Stimulated activated CD8-positive, alpha-beta memory T cell treated with anti-CD3 and anti-CD28 coated beads, Interleukin-2, amount 100 ng/mL, for 48 hours (primary cell): ENCODE results near the gene ZNF562.

Experiments
- DNase-seq, 2 donors: peaks; one replicate each; pipeline ENCODE4 v3.0.0-alpha.2; 2020; ENCODE audit warnings: low read depth in 2 of 2

The ZNF562 gene

DNA sequence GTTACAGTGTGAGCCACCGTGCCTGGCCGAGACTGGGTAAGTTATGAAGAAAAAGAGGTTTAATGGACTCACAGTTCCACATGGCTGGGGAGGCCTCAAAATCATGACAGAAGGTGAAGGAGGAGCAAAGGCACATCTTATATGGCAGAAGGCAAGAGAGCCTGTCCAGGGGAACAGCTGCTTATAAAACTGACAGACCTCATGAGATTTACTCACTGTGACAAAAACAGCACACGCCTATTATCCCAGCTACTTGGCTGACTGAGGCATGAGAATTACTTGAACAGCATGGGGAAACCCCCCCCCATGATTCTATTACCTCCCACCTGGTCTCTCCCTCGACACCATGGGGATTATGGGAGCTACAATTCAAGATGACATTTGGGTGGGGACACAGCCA, 30.4 kb downstream of the ZNF562 start:
- DNase-seq, result no peak

DNA sequence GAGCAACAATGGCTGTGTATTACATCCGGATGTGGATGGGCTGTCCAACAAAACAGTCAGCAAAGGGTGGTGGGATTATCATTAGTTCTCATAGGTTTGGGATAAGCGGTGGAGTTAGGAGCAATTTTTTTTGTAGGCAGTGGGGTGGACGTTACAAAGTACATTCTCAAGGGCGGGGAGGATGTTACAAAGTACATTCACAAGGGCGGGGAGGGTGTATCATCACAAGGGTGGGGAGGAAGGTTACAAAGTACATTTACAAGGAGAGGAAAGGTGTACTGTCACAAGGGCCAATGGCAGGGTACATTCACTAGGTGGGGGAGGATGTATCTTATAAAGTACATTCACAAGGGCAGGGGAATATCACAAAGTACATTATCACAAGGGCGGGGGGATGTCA, 33.1 kb downstream of the ZNF562 start:
- no peak for DNase-seq

DNA sequence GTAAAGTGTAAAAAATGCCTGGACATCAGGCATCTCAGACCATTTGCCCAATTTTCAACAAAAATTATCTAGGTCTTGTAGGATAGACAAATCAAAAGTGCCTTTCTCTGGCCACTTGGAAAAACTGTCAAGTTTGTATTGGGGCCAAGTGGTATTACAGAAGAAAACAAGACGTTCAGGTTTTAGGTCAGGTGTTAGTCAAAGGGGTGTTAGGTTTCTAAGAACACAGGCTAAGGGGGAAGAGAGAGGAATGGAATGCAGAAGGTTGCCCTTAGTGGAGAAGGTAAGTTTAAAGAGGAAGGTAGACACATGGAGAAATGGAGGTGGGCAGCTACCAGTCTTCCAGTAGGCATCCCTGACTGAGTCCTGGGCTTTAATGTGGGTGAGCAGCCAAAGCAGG, 33.9 kb downstream of the ZNF562 start:
- DNase-seq, result no peak

DNA sequence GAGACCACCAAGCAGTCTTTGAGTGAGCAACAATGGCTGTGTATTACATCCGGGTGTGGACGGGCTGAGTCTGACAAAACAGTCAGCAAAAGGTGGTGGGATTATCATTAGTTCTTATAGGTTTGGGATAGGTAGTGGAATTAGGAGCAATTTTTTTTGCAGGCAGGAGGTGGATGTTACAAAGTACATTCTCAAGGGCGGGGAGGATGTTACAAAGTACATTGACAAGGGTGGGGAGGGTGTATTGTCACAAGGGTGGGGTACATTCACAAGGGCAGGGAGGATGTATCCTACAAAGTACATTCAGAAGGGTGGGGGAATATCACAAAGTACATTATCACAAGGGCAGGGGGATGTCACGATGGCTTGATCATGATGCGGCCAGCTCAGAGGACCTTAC, 38.9 kb downstream of the ZNF562 start:
- no peak for DNase-seq

GRCh38 chr19:9627856-9628255, 47.0 kb downstream of the ZNF562 start:
- DNase-seq, result no peak

- DNase-seq, result no peak
Observed at GRCh38 chr19:9622531-9622930, 52.4 kb downstream of the ZNF562 start.

- peak; percentile 74 to 81 for DNase-seq
Observed at GRCh38 chr19:9621156-9622037, 53.5 kb downstream of the ZNF562 start, which contains the start of gene ZNF561. Gene ZNF561, minus strand, starts transcription at chr19:9621232. Its CDS starts 1,776 bp downstream, at chr19:9619456.

DNA sequence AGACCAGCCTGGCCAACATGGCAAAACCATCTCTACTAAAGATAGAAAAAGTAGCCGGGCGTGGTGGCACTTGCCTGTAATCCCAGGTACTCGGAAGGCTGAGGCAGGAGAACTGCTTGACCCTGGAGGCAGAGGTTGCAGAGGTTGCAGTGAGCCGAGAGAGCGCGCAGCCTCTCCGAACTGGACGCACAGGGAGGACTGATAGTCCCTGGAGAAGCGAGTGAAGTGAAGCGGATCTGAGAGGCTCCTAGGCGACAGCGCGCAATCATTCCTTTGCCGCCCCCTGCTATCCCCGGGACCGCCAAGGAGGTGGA, 54.1 kb downstream of the ZNF562 start:
- no peak for DNase-seq

- DNase-seq, result no peak
Observed at GRCh38 chr19:9615844-9616243, 59.1 kb downstream of the ZNF562 start.

GRCh38 chr19:9610484-9611113, 64.3 kb downstream of the ZNF562 start:
- DNase-seq, result no peak

GRCh38 chr19:9608912-9609311, 66.0 kb downstream of the ZNF562 start:
- DNase-seq, result no peak

DNA sequence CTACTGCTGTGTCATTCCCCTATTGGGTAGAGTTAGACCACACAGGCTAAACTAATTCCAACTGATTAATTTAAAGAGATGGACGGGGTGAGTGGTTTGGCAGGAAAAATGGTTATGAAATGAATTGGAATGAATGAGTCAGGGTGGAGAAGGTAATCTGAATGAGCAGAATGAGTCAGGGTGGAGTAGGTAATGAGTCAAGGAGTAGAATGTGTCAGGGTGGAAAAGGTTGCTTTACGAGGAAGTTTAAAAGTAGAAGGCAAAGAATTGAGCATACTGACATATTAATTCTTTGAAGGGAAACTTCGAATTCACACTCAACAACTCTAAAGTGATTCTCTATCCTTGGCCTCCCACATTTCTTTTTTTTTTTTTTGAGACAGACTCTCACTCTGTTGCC, 77.9 kb downstream of the ZNF562 start:
- no peak for DNase-seq
